Kasumi-1 (cell line): Measurements from ENCODE around the gene CD96.
"Not testable (repeated sequence)": the region's sequence is repeated elsewhere in the genome, so short reads cannot be mapped to it uniquely, and the experiment has no call there.

Experiments used
- DNase-seq, 2 experiments: peaks; one replicate each; lab custom pipeline; 2025; lab: John Stamatoyannopoulos, UW

CD96 gene

GRCh38 chr3:111561902-111562301 is 19.9 kb downstream of the CD96 start:
- DNase-seq = not testable (repeated sequence)

- no peak for DNase-seq
Observed at GRCh38 chr3:111566844-111567243, 24.8 kb downstream of the CD96 start.

- DNase-seq = no peak
Observed at GRCh38 chr3:111568355-111568754, 26.4 kb downstream of the CD96 start.

- DNase-seq = no peak
Observed at GRCh38 chr3:111568911-111569310, 26.9 kb downstream of the CD96 start.

GRCh38 chr3:111570404-111571030 is 28.5 kb downstream of the CD96 start:
- DNase-seq = no peak

- no peak for DNase-seq
Observed at GRCh38 chr3:111571282-111571681, 29.3 kb downstream of the CD96 start.

- no peak for DNase-seq
Observed at GRCh38 chr3:111571907-111572460, 30.0 kb downstream of the CD96 start.

GRCh38 chr3:111577113-111577512 is 35.1 kb downstream of the CD96 start:
- DNase-seq = no peak

- DNase-seq = peak; percentile 36 to 67
Observed at GRCh38 chr3:111577798-111578685, 36.0 kb downstream of the CD96 start.

GRCh38 chr3:111578867-111579266 is 36.9 kb downstream of the CD96 start:
- no peak for DNase-seq

GRCh38 chr3:111579495-111579894 is 37.5 kb downstream of the CD96 start:
- DNase-seq = no peak

- DNase-seq = no peak
Observed at GRCh38 chr3:111581403-111582119, 39.6 kb downstream of the CD96 start.

GRCh38 chr3:111582120-111582474 is 40.1 kb downstream of the CD96 start:
- DNase-seq = no peak

GRCh38 chr3:111584744-111585143 is 42.7 kb downstream of the CD96 start:
- no peak for DNase-seq

GRCh38 chr3:111585217-111585616 is 43.2 kb downstream of the CD96 start:
- no peak for DNase-seq

- DNase-seq = no peak
Observed at GRCh38 chr3:111588527-111588926, 46.5 kb downstream of the CD96 start.

GRCh38 chr3:111589303-111590142 is 47.5 kb downstream of the CD96 start:
- DNase-seq = no peak

GRCh38 chr3:111590143-111590491 is 48.1 kb downstream of the CD96 start:
- no peak for DNase-seq

GRCh38 chr3:111591555-111591954 is 49.6 kb downstream of the CD96 start:
- DNase-seq = no peak

- DNase-seq = no peak
Observed at GRCh38 chr3:111592143-111592542, 50.1 kb downstream of the CD96 start.

- no peak for DNase-seq
Observed at GRCh38 chr3:111592936-111593335, 50.9 kb downstream of the CD96 start.

GRCh38 chr3:111593666-111594065 is 51.7 kb downstream of the CD96 start:
- no peak for DNase-seq
